Measurements from ENCODE around the gene CLDN5. TPM values are rescaled to one million over a fixed set of nuclear protein-coding genes. Genes with fewer than 3 reads are reported as not detected.

CLDN5 gene
- total RNA-seq, 5 donors from 2014 or later (not counting 1 experiment from before 2014, with no cell fraction given): 0.36 to 0.98 (median 0.85) TPM; not detected in 1

- no peak overlapping the region for H3K27ac ChIP-seq (ENCODE audit: low read length)
- DNase-seq: no peak
- Mint-ChIP-seq H3K27ac (no peak overlapping the region), H3K36me3 (peaks cover 5% of the 10 kb centered on the region), H3K4me1 (peaks cover 14 to 21% (median 15%) of the 10 kb centered on the region in 3 donors), H3K4me3 (no peak overlapping the region), H3K27me3 (no peaks in the 10 kb centered on the region), H3K9me3 (peaks cover 7 to 10% (median 9%) of the 10 kb centered on the region in 3 donors)
- H3K4me1 ChIP-seq (ENCODE audit: control insufficient read depth in 1 of 2, extremely low read depth in 1 of 2, insufficient read depth in 2 of 2, low read length in 2 of 2): peaks cover 0 to 14% of the 10 kb centered on the region in 2 experiments
- no peak overlapping the region for H3K4me3 ChIP-seq (ENCODE audit: control insufficient read depth in 1 of 2, extremely low read depth in 1 of 2, low read length in 1 of 2)
- H3K36me3 ChIP-seq (ENCODE audit: control insufficient read depth in 2 of 2, extremely low read depth in 1 of 2, insufficient read depth in 1 of 2, low read length in 1 of 2): no peaks in the 10 kb centered on the region
- H3K27me3 ChIP-seq (replicated peaks in 1 of 2; ENCODE audit: control insufficient read depth in 2 of 2, extremely low read depth in 1 of 2, insufficient read depth in 2 of 2, low read length in 1 of 2): no peaks in the 10 kb centered on the region
- 100% methylated on average over 3 of the region's 3 CpGs for WGBS (ENCODE audit: insufficient coverage)
- no peaks in the 10 kb centered on the region for H3K9me3 ChIP-seq
- ChIA-PET POLR2A (no interaction called here), CTCF (no interaction called here)
- ATAC-seq (replicated peaks in 1 of 4): no peak
These were observed 15.0 kb downstream of the CLDN5 start for GRCh38 chr22:19509191-19509590.

- ChIA-PET CTCF (no interaction called here), POLR2A (no interaction called here)
- Mint-ChIP-seq H3K9me3 (peaks cover 0 to 1% (median 0%) of the 10 kb centered on the region in 3 donors), H3K27me3 (no peaks in the 10 kb centered on the region), H3K4me3 (no peak overlapping the region), H3K36me3 (no peaks in the 10 kb centered on the region), H3K4me1 (peaks cover 15 to 19% (median 15%) of the 10 kb centered on the region in 3 donors), H3K27ac (no peak overlapping the region)
- 99% methylated on average over 9 of the region's 10 CpGs for WGBS (ENCODE audit: insufficient coverage)
- ATAC-seq (replicated peaks in 1 of 4) (no peak), DNase-seq (no peak)
- no peaks in the 10 kb centered on the region for H3K9me3 ChIP-seq
- H3K36me3 ChIP-seq (ENCODE audit: control insufficient read depth in 2 of 2, extremely low read depth in 1 of 2, insufficient read depth in 1 of 2, low read length in 1 of 2): no peaks in the 10 kb centered on the region
- H3K4me1 ChIP-seq (ENCODE audit: control insufficient read depth in 1 of 2, extremely low read depth in 1 of 2, insufficient read depth in 2 of 2, low read length in 2 of 2): peaks cover 0 to 14% of the 10 kb centered on the region in 2 experiments
- H3K27ac ChIP-seq (ENCODE audit: low read length): no peak overlapping the region
- no peaks in the 10 kb centered on the region for H3K27me3 ChIP-seq (replicated peaks in 1 of 2; ENCODE audit: control insufficient read depth in 2 of 2, extremely low read depth in 1 of 2, insufficient read depth in 2 of 2, low read length in 1 of 2)
- H3K4me3 ChIP-seq (ENCODE audit: control insufficient read depth in 1 of 2, extremely low read depth in 1 of 2, low read length in 1 of 2): no peak overlapping the region
These were observed 16.0 kb downstream of the CLDN5 start for GRCh38 chr22:19508024-19508776.

- 100% methylated on average over 3 of the region's 4 CpGs for WGBS (ENCODE audit: insufficient coverage)
- Mint-ChIP-seq H3K4me1 (peaks cover 15 to 19% (median 15%) of the 10 kb centered on the region in 3 donors), H3K27me3 (no peaks in the 10 kb centered on the region), H3K27ac (no peak overlapping the region), H3K9me3 (no peaks in the 10 kb centered on the region), H3K36me3 (no peaks in the 10 kb centered on the region), H3K4me3 (no peak overlapping the region)
- H3K9me3 ChIP-seq: no peaks in the 10 kb centered on the region
- H3K4me3 ChIP-seq (ENCODE audit: control insufficient read depth in 1 of 2, extremely low read depth in 1 of 2, low read length in 1 of 2): no peak overlapping the region
- H3K4me1 ChIP-seq (ENCODE audit: control insufficient read depth in 1 of 2, extremely low read depth in 1 of 2, insufficient read depth in 2 of 2, low read length in 2 of 2): peaks cover 0 to 14% of the 10 kb centered on the region in 2 experiments
- H3K36me3 ChIP-seq (ENCODE audit: control insufficient read depth in 2 of 2, extremely low read depth in 1 of 2, insufficient read depth in 1 of 2, low read length in 1 of 2): no peaks in the 10 kb centered on the region
- DNase-seq: no peak
- H3K27me3 ChIP-seq (replicated peaks in 1 of 2; ENCODE audit: control insufficient read depth in 2 of 2, extremely low read depth in 1 of 2, insufficient read depth in 2 of 2, low read length in 1 of 2): no peaks in the 10 kb centered on the region
- POLR2A ChIA-PET: no interaction called here
- CTCF ChIA-PET: no interaction called here
- ATAC-seq (replicated peaks in 1 of 4): no peak
- no peak overlapping the region for H3K27ac ChIP-seq (ENCODE audit: low read length)
These were observed 16.7 kb downstream of the CLDN5 start for GRCh38 chr22:19507534-19507861.

- WGBS (ENCODE audit: insufficient coverage): 93% methylated on average over 10 of the region's 10 CpGs
These were observed 18.0 kb downstream of the CLDN5 start for GRCh38 chr22:19506212-19506611.

GRCh38 chr22:19505735-19506126, 18.5 kb downstream of the CLDN5 start:
- Mint-ChIP-seq H3K27ac (peak overlapping the region in 1 of 2 donors; percentile 34), H3K4me1 (peaks cover 15 to 19% (median 15%) of the 10 kb centered on the region in 3 donors), H3K4me3 (peak overlapping the region in 1 of 3 donors; percentile 58), H3K27me3 (no peaks in the 10 kb centered on the region), H3K9me3 (no peaks in the 10 kb centered on the region), H3K36me3 (no peaks in the 10 kb centered on the region)
- H3K4me1 ChIP-seq (ENCODE audit: control insufficient read depth in 1 of 2, extremely low read depth in 1 of 2, insufficient read depth in 2 of 2, low read length in 2 of 2): peaks cover 0 to 14% of the 10 kb centered on the region in 2 experiments
- CTCF ChIA-PET: no interaction called here
- POLR2A ChIA-PET: no interaction called here
- WGBS (ENCODE audit: insufficient coverage): 87% methylated on average over 3 of the region's 5 CpGs
- H3K27ac ChIP-seq (ENCODE audit: low read length): no peak overlapping the region
- H3K27me3 ChIP-seq (replicated peaks in 1 of 2; ENCODE audit: control insufficient read depth in 2 of 2, extremely low read depth in 1 of 2, insufficient read depth in 2 of 2, low read length in 1 of 2): no peaks in the 10 kb centered on the region
- H3K4me3 ChIP-seq (ENCODE audit: control insufficient read depth in 1 of 2, extremely low read depth in 1 of 2, low read length in 1 of 2): peak overlapping the region in 1 of 2 donors; percentile 2
- DNase-seq (no peak), ATAC-seq (replicated peaks in 1 of 4) (peak in 1 of 4 experiments; percentile 19)
- no peaks in the 10 kb centered on the region for H3K36me3 ChIP-seq (ENCODE audit: control insufficient read depth in 2 of 2, extremely low read depth in 1 of 2, insufficient read depth in 1 of 2, low read length in 1 of 2)
- no peaks in the 10 kb centered on the region for H3K9me3 ChIP-seq

More at GRCh38 chr22:19506212-19506611, 18.0 kb downstream of the CLDN5 start:
- no peak overlapping the region for H3K4me3 ChIP-seq (ENCODE audit: control insufficient read depth in 1 of 2, extremely low read depth in 1 of 2, low read length in 1 of 2)
- no peak for DNase-seq
- no peaks in the 10 kb centered on the region for H3K27me3 Mint-ChIP-seq
- H3K9me3 ChIP-seq: no peaks in the 10 kb centered on the region
- no peaks in the 10 kb centered on the region for H3K36me3 Mint-ChIP-seq
- no peak overlapping the region for H3K27ac ChIP-seq (ENCODE audit: low read length)
- no peak overlapping the region for H3K27ac Mint-ChIP-seq
- H3K27me3 ChIP-seq (replicated peaks in 1 of 2; ENCODE audit: control insufficient read depth in 2 of 2, extremely low read depth in 1 of 2, insufficient read depth in 2 of 2, low read length in 1 of 2): no peaks in the 10 kb centered on the region
- H3K9me3 Mint-ChIP-seq: no peaks in the 10 kb centered on the region
- H3K4me3 Mint-ChIP-seq: peak overlapping the region in 1 of 3 donors; percentile 58
- CTCF ChIA-PET: no interaction called here
- POLR2A ChIA-PET: no interaction called here
- peaks cover 0 to 14% of the 10 kb centered on the region in 2 experiments for H3K4me1 ChIP-seq (ENCODE audit: control insufficient read depth in 1 of 2, extremely low read depth in 1 of 2, insufficient read depth in 2 of 2, low read length in 2 of 2)
- no peak for ATAC-seq (replicated peaks in 1 of 4)
- H3K36me3 ChIP-seq (ENCODE audit: control insufficient read depth in 2 of 2, extremely low read depth in 1 of 2, insufficient read depth in 1 of 2, low read length in 1 of 2): no peaks in the 10 kb centered on the region
- peaks cover 15 to 19% (median 15%) of the 10 kb centered on the region in 3 donors for H3K4me1 Mint-ChIP-seq

GRCh38 chr22:19504900-19505734, 19.1 kb downstream of the CLDN5 start:
- POLR2A ChIA-PET: no interaction called here
- CTCF ChIA-PET: no interaction called here

More at GRCh38 chr22:19504900-19505734, 19.1 kb downstream of the CLDN5 start:
- peak overlapping the region in 1 of 2 donors; percentile 2 for H3K4me3 ChIP-seq (ENCODE audit: control insufficient read depth in 1 of 2, extremely low read depth in 1 of 2, low read length in 1 of 2)
- H3K9me3 ChIP-seq: no peaks in the 10 kb centered on the region
- H3K9me3 Mint-ChIP-seq: no peaks in the 10 kb centered on the region
- H3K4me3 Mint-ChIP-seq: peak overlapping the region in 1 of 3 donors; percentile 58
- H3K27ac Mint-ChIP-seq: peak overlapping the region in 1 of 2 donors; percentile 34
- DNase-seq (no peak), ATAC-seq (replicated peaks in 1 of 4) (peak; percentile 31 to 64 (median 53))
- H3K4me1 Mint-ChIP-seq: peaks cover 15 to 19% (median 15%) of the 10 kb centered on the region in 3 donors
- H3K27ac ChIP-seq (ENCODE audit: low read length): no peak overlapping the region
- no peaks in the 10 kb centered on the region for H3K27me3 ChIP-seq (replicated peaks in 1 of 2; ENCODE audit: control insufficient read depth in 2 of 2, extremely low read depth in 1 of 2, insufficient read depth in 2 of 2, low read length in 1 of 2)
- no peaks in the 10 kb centered on the region for H3K27me3 Mint-ChIP-seq
- H3K36me3 ChIP-seq (ENCODE audit: control insufficient read depth in 2 of 2, extremely low read depth in 1 of 2, insufficient read depth in 1 of 2, low read length in 1 of 2): no peaks in the 10 kb centered on the region
- WGBS (ENCODE audit: insufficient coverage): 75% methylated on average over 11 of the region's 18 CpGs
- H3K36me3 Mint-ChIP-seq: no peaks in the 10 kb centered on the region
- H3K4me1 ChIP-seq (ENCODE audit: control insufficient read depth in 1 of 2, extremely low read depth in 1 of 2, insufficient read depth in 2 of 2, low read length in 2 of 2): peaks cover 0 to 14% of the 10 kb centered on the region in 2 experiments
